HFF-Myc (cell line): Measurements from ENCODE around the gene GNAI2.

Source experiments
- DNase-seq: peaks from one replicate; pipeline ENCODE4 v3.0.0-alpha.2; 2011; ENCODE audit warnings: low read depth; ENCODE audit errors: extremely low read depth
- H3K4me3 ChIP-seq: replicated peaks from 2 replicates; pipeline ENCODE4 v1.5.1; 2011; ENCODE audit warnings: low read depth, mild to moderate bottlenecking, control low read depth, low read length
- CTCF ChIP-seq: IDR thresholded peaks from 2 replicates; pipeline ENCODE4 v1.5.1; 2012; ENCODE audit warnings: mild to moderate bottlenecking, low read depth, low read length, control low read depth; ENCODE audit errors: missing control alignments

GNAI2 gene

GRCh38 chr3:50294492-50295403 is 58.7 kb downstream of the GNAI2 start:
- no peak for DNase-seq
- TF ChIP-seq CTCF, result no peak

GRCh38 chr3:50295553-50296431 is 59.8 kb downstream of the GNAI2 start:
- DNase-seq, result no peak
- TF ChIP-seq CTCF, result no peak
- no peak overlapping the region for H3K4me3 ChIP-seq

More at GRCh38 chr3:50294492-50295403, 58.7 kb downstream of the GNAI2 start:
- H3K4me3 ChIP-seq, result no peak overlapping the region

- no peak for DNase-seq
- no peak overlapping the region for H3K4me3 ChIP-seq
- no peak for TF ChIP-seq CTCF
Observed at GRCh38 chr3:50296721-50297383, 60.8 kb downstream of the GNAI2 start.

GRCh38 chr3:50297384-50297775 is 61.4 kb downstream of the GNAI2 start:
- no peak for TF ChIP-seq CTCF
- no peak overlapping the region for H3K4me3 ChIP-seq
- DNase-seq, result no peak

GRCh38 chr3:50297896-50298725 is 62.1 kb downstream of the GNAI2 start:
- DNase-seq, result no peak
- peak overlapping the region; percentile 76 for H3K4me3 ChIP-seq
- TF ChIP-seq CTCF, result peak; percentile 7
